Mucosa of descending colon (tissue), 3 donors: Measurements from ENCODE around the gene CSNK1G2. TPM values are rescaled to one million over a fixed set of nuclear protein-coding genes. Genes with fewer than 3 reads are reported as not detected.

Experiments
- ATAC-seq: fragments of 200-7000 bp; cut with Tn5 transposase; one replicate; pipeline ENCODE4 v1.9.1; 2020; ENCODE audit warnings: mild to moderate bottlenecking, moderate library complexity
- DNase-seq, 3 donors: peaks; one replicate each; pipeline ENCODE4 v3.0.0-alpha.2; 2020
- H3K36me3 ChIP-seq: fragments of 200-600 bp; one replicate; pipeline ENCODE4 v1.8.0; 2021; ENCODE audit warnings: low read depth, mild to moderate bottlenecking
- H3K4me1 ChIP-seq: fragments of 200-600 bp; one replicate; pipeline ENCODE4 v1.8.0; 2021; ENCODE audit warnings: low read depth, mild to moderate bottlenecking
- H3K4me3 ChIP-seq: fragments of 200-600 bp; one replicate; pipeline ENCODE4 v1.8.0; 2021; ENCODE audit warnings: mild to moderate bottlenecking
- H3K9me3 ChIP-seq: fragments of 200-600 bp; one replicate; pipeline ENCODE4 v1.8.0; 2021; ENCODE audit warnings: mild to moderate bottlenecking
- CTCF ChIP-seq: fragments of 200-600 bp; IDR thresholded peaks from one replicate; pipeline ENCODE4 v1.8.0; 2022; ENCODE audit warnings: antibody characterized with exemption, mild to moderate bottlenecking
- intact Hi-C, 2 donors: fragments of 100-400 bp; cut with DNase I in 1 of 2; cut with micrococcal nuclease in 1 of 2; formaldehyde crosslinking; loops; one replicate each; pipeline versions ENCODE4 v1.11.0 to v1.11.1; 2022; cut with DNase I, micrococcal nuclease
- total RNA-seq, 3 donors: library from RNA; stranded (reverse); fragmentation: NEBNext Ultra II Directional in 2 of 3; extraction: Animal tissue kit (Norgen Biotek cat#: 25700) in 2 of 3; gene quantifications; one replicate each; pipeline versions ENCODE4 v1.2.1 to v1.2.4, GENCODE V29; 2021 to 2023
- donor health status: DM: no; HTN: no; CAD: no; lungs with moderate emphysema.
- donor health status: DM: no; HTN: no; CAD: no.
- donor health status: DM: no; HTN: yes; CAD: no.

The CSNK1G2 gene
- total RNA-seq, 3 donors from 2014 or later: 51.8 to 58.6 (median 56.7) TPM

GRCh38 chr19:1904860-1905109 is 36.2 kb upstream of the CSNK1G2 start:
- intact Hi-C loops: no loop called here
- ATAC-seq (no peak), DNase-seq (no peak)
- Histone ChIP-seq H3K9me3 (no peaks in the 10 kb centered on the region), H3K4me3 (no peak overlapping the region), H3K4me1 (peaks cover 37% of the 10 kb centered on the region), H3K36me3 (no peaks in the 10 kb centered on the region)
- TF ChIP-seq CTCF: no peak

- ATAC-seq (peak; percentile 87), DNase-seq (peak; percentile 98 to 100 (median 99))
- Histone ChIP-seq H3K4me1 (peaks cover 37% of the 10 kb centered on the region), H3K4me3 (peak within 1 kb of the TSS; percentile 34), H3K36me3 (no peaks in the 10 kb centered on the region), H3K9me3 (no peaks in the 10 kb centered on the region)
- no peak for TF ChIP-seq CTCF
- intact Hi-C loops: no loop called here
Measured at GRCh38 chr19:1905110-1905862, 35.7 kb upstream of the CSNK1G2 start, which contains the start of the genes ADAT3 and SCAMP4. ADAT3 (plus strand) TSS chr19:1905399; CDS start chr19:1912048, 6,649 bp downstream. SCAMP4 (plus strand) TSS chr19:1905399; CDS start chr19:1915020, 9,621 bp downstream.

- intact Hi-C loops: no loop called here
- no peak for DNase-seq
- H3K4me3 ChIP-seq: peak overlapping the region; percentile 34
- peaks cover 37% of the 10 kb centered on the region for H3K4me1 ChIP-seq
- no peaks in the 10 kb centered on the region for H3K36me3 ChIP-seq
- no peak for TF ChIP-seq CTCF
- H3K9me3 ChIP-seq: no peaks in the 10 kb centered on the region
- ATAC-seq: no peak
Measured at GRCh38 chr19:1905863-1906375, 35.1 kb upstream of the CSNK1G2 start.

GRCh38 chr19:1906985-1907562 is 33.9 kb upstream of the CSNK1G2 start:
- ATAC-seq: no peak
- TF ChIP-seq CTCF: no peak
- intact Hi-C loops: no loop called here

GRCh38 chr19:1907563-1908363 is 33.2 kb upstream of the CSNK1G2 start:
- Histone ChIP-seq H3K9me3 (no peaks in the 10 kb centered on the region), H3K36me3 (no peaks in the 10 kb centered on the region), H3K4me3 (no peak overlapping the region), H3K4me1 (peaks cover 45% of the 10 kb centered on the region)
- DNase-seq (peak; percentile 77 to 88 (median 85)), ATAC-seq (peak; percentile 72)
- TF ChIP-seq CTCF: no peak
- intact Hi-C loops: no loop called here

More at GRCh38 chr19:1906985-1907562, 33.9 kb upstream of the CSNK1G2 start:
- no peak overlapping the region for H3K4me3 ChIP-seq
- no peak for DNase-seq
- H3K9me3 ChIP-seq: no peaks in the 10 kb centered on the region
- H3K4me1 ChIP-seq: peaks cover 42% of the 10 kb centered on the region
- H3K36me3 ChIP-seq: no peaks in the 10 kb centered on the region
